HG03139 (cell line): ENCODE measurements around the gene CADM2.
"Not testable (repeated sequence)": the region's sequence is repeated elsewhere in the genome, so short reads cannot be mapped to it uniquely, and the experiment has no call there.

Experiments used
- ATAC-seq: cut with Tn5 transposase; IDR thresholded peaks from one replicate; pipeline ENCODE4 v1.9.1; 2021; ENCODE audit not compliant: unreplicated experiment

CADM2 gene

GRCh38 chr3:85074003-85074402 is 115.2 kb downstream of the CADM2 start:
- ATAC-seq = no peak

- no peak for ATAC-seq
Measured at GRCh38 chr3:85075663-85076062, 116.9 kb downstream of the CADM2 start.

- ATAC-seq = no peak
Measured at GRCh38 chr3:85077018-85077417, 118.2 kb downstream of the CADM2 start.

- no peak for ATAC-seq
Measured at GRCh38 chr3:85081191-85081906, 122.6 kb downstream of the CADM2 start.

GRCh38 chr3:85090495-85090894 is 131.7 kb downstream of the CADM2 start:
- no peak for ATAC-seq

- ATAC-seq = no peak
Measured at GRCh38 chr3:85100316-85100715, 141.5 kb downstream of the CADM2 start.

- ATAC-seq = no peak
Measured at GRCh38 chr3:85102781-85103180, 144.0 kb downstream of the CADM2 start.

GRCh38 chr3:85110393-85110792 is 151.6 kb downstream of the CADM2 start:
- ATAC-seq = no peak

GRCh38 chr3:85120879-85121278 is 162.1 kb downstream of the CADM2 start:
- ATAC-seq = no peak

GRCh38 chr3:85132864-85133263 is 174.1 kb downstream of the CADM2 start:
- ATAC-seq = not testable (repeated sequence)

- not testable (repeated sequence) for ATAC-seq
Measured at GRCh38 chr3:85133691-85134420, 175.1 kb downstream of the CADM2 start.

- no peak for ATAC-seq
Measured at GRCh38 chr3:85142626-85143025, 183.8 kb downstream of the CADM2 start.

GRCh38 chr3:85148036-85148435 is 189.2 kb downstream of the CADM2 start:
- no peak for ATAC-seq

GRCh38 chr3:85151555-85151954 is 192.8 kb downstream of the CADM2 start:
- no peak for ATAC-seq

GRCh38 chr3:85153279-85153678 is 194.5 kb downstream of the CADM2 start:
- not testable (repeated sequence) for ATAC-seq

GRCh38 chr3:85159376-85159775 is 200.6 kb downstream of the CADM2 start:
- ATAC-seq = no peak

- ATAC-seq = no peak
Measured at GRCh38 chr3:85161544-85161943, 202.8 kb downstream of the CADM2 start.

GRCh38 chr3:85162905-85163304 is 204.1 kb downstream of the CADM2 start:
- no peak for ATAC-seq

- no peak for ATAC-seq
Measured at GRCh38 chr3:85164436-85164835, 205.6 kb downstream of the CADM2 start.

- ATAC-seq = no peak
Measured at GRCh38 chr3:85167576-85167975, 208.8 kb downstream of the CADM2 start.

GRCh38 chr3:85170646-85171045 is 211.9 kb downstream of the CADM2 start:
- no peak for ATAC-seq

- no peak for ATAC-seq
Measured at GRCh38 chr3:85171976-85172375, 213.2 kb downstream of the CADM2 start.
